GM23338 (cell line): ENCODE results near the gene BRD3.

Experiments
- CREB1 ChIP-seq: fragments of 250-450 bp; sonication (Bioruptor Pico); IDR thresholded peaks from 2 replicates; pipeline ENCODE4 v1.5.0; 2020; ENCODE audit warnings: low read depth, mild to moderate bottlenecking, moderate library complexity
- CTCF ChIP-seq, 2 experiments: fragments of 200-600 bp in 1 of 2; sonication (generic) in 1 of 2; conservative IDR thresholded peaks; 2 replicates each; pipeline versions ENCODE4 v1.5.1 to v1.6.1; 2016 to 2017; ENCODE audit warnings: antibody characterized with exemption in 2 of 2, low read depth in 2 of 2, mild to moderate bottlenecking in 2 of 2, moderate library complexity in 1 of 2
- EZH2 ChIP-seq: fragments of 200-600 bp; sonication (generic); IDR thresholded peaks from one replicate; pipeline ENCODE4 v1.8.0; 2017; ENCODE audit warnings: antibody characterized with exemption, mild to moderate bottlenecking, low read depth; ENCODE audit not compliant: unreplicated experiment
- EZH2phosphoT487 ChIP-seq: fragments of 200-600 bp; sonication (generic); IDR thresholded peaks from one replicate; pipeline ENCODE4 v1.8.1; 2018; ENCODE audit warnings: antibody characterized with exemption; ENCODE audit not compliant: unreplicated experiment
- JUNB ChIP-seq: IDR thresholded peaks from one replicate; pipeline ENCODE4 v1.6.1; 2016; ENCODE audit warnings: antibody characterized with exemption; ENCODE audit not compliant: unreplicated experiment
- POLR2AphosphoS5 ChIP-seq: IDR thresholded peaks from 2 replicates; pipeline ENCODE4 v1.6.1; 2016; ENCODE audit warnings: antibody characterized with exemption, low read depth
- REST ChIP-seq: IDR thresholded peaks from one replicate; pipeline ENCODE4 v1.6.1; 2018; ENCODE audit warnings: antibody characterized with exemption; ENCODE audit not compliant: unreplicated experiment
- STAT1 ChIP-seq: IDR thresholded peaks from one replicate; pipeline ENCODE4 v1.6.1; 2016; ENCODE audit warnings: antibody characterized with exemption; ENCODE audit not compliant: unreplicated experiment
- ZNF331 ChIP-seq: fragments of 250-450 bp; sonication (Bioruptor Pico); IDR thresholded peaks from 2 replicates; pipeline ENCODE4 v1.5.0; 2020; ENCODE audit warnings: low read depth, mild to moderate bottlenecking, moderate library complexity

DNA sequence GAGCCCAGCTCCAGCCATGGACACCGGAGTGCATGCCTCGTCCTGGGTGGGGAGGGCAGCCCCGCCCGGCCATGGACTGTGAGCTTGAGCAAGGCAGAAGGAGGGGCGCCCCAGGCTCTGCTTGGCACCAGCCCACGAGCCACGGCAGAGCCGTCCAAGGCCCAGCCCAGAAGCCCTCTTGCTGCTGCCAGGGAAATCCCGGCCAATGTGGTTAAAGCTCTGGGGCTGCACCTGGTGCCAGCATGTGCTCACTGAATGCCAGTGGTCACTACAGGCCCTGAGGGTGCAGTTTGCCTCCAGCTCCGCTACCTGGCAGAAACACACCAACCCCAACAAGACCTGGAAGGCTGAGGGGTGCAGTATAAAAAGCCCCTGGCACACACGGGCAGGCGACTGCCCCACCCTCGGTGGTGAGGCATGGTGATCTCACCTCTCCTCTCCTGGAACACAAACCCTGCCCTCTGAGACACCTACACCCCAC lies 11.8 kb downstream of the BRD3 start:
- TF ChIP-seq POLR2AphosphoS5 (no peak), EZH2 (no peak), REST (no peak), CTCF (conservative IDR thresholded peaks at IDR 0.05; ENCODE audit: low read depth in 2 of 2) (no peak), EZH2phosphoT487 (no peak), CREB1 (CRISPR knock-in tag) (no peak), ZNF331 (CRISPR knock-in tag) (no peak), STAT1 (no peak), JUNB (no peak)
